WERI-Rb-1 (cell line): ENCODE results near the gene COX6B1.

Experiments
- DNase-seq: peaks from one replicate; pipeline ENCODE4 v3.0.0-alpha.2; 2020
- H3K27ac ChIP-seq: fragments of 250-450 bp; sonication (Bioruptor Pico); 2 replicates; pipeline ENCODE4 v1.5.1; 2020; ENCODE audit warnings: mild to moderate bottlenecking, moderate library complexity
- H3K27me3 ChIP-seq: fragments of 250-450 bp; sonication (Bioruptor Pico); 2 replicates; pipeline ENCODE4 v1.5.1; 2021; ENCODE audit warnings: mild to moderate bottlenecking, low read depth, moderate library complexity; ENCODE audit not compliant: insufficient read depth, severe bottlenecking
- H3K36me3 ChIP-seq: fragments of 250-450 bp; sonication (Bioruptor Pico); 2 replicates; pipeline ENCODE4 v1.5.1; 2020; ENCODE audit warnings: mild to moderate bottlenecking, moderate library complexity
- H3K4me3 ChIP-seq: 2 replicates; pipeline ENCODE4 v1.5.1; 2011; ENCODE audit warnings: low read depth, mild to moderate bottlenecking, control low read depth, low read length
- H3K9me3 ChIP-seq: fragments of 250-450 bp; sonication (Bioruptor Pico); 2 replicates; pipeline ENCODE4 v1.5.1; 2021; ENCODE audit warnings: mild to moderate bottlenecking, moderate library complexity; ENCODE audit not compliant: severe bottlenecking
- CTCF ChIP-seq: IDR thresholded peaks from 2 replicates; pipeline ENCODE4 v1.5.1; 2011; ENCODE audit warnings: low read depth, mild to moderate bottlenecking, control low read depth, inconsistent platforms, low read length

Gene COX6B1

GRCh38 chr19:35693835-35694599 is 45.9 kb downstream of the COX6B1 start:
- peak; percentile 98 for TF ChIP-seq CTCF
- peak; percentile 92 for DNase-seq
- Histone ChIP-seq H3K36me3 (no peaks in the 10 kb centered on the region), H3K27ac (no peak overlapping the region; the same call in 1 of the 2 replicates), H3K9me3 (peaks cover 2% of the 10 kb centered on the region), H3K4me3 (no peak overlapping the region), H3K27me3 (no peaks in the 10 kb centered on the region)

DNA sequence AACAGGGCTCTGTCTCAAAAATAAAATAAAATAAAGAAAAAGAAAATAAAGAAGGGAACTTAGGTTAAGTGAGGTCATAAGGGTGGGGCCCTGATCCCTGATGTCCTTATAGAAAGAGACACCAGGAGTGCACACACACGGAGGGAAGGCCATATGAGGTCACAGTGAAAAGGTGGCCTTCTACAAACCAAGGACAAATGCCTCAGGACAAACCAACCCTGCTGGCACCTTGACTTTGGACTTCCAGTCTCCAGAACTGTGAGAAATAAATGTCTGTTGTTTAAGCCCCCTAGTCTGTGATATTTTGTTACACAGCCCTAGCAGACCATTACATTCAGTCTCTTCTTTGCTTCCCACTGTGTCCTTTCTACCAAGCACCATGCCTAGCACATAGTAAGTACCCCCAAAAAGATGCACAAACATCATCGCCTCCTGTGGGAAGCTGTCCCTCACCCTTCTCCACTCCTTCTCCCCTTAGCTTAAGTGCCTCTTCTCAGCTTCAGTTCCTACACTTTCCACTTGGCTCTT is 47.8 kb downstream of the COX6B1 start:
- Histone ChIP-seq H3K9me3 (peaks cover 2% of the 10 kb centered on the region), H3K36me3 (no peaks in the 10 kb centered on the region), H3K4me3 (no peak overlapping the region), H3K27me3 (no peaks in the 10 kb centered on the region), H3K27ac (no peak overlapping the region)
- DNase-seq, result no peak
- no peak for TF ChIP-seq CTCF

- DNase-seq, result no peak
Observed at GRCh38 chr19:35696835-35697234, 48.7 kb downstream of the COX6B1 start.

DNA sequence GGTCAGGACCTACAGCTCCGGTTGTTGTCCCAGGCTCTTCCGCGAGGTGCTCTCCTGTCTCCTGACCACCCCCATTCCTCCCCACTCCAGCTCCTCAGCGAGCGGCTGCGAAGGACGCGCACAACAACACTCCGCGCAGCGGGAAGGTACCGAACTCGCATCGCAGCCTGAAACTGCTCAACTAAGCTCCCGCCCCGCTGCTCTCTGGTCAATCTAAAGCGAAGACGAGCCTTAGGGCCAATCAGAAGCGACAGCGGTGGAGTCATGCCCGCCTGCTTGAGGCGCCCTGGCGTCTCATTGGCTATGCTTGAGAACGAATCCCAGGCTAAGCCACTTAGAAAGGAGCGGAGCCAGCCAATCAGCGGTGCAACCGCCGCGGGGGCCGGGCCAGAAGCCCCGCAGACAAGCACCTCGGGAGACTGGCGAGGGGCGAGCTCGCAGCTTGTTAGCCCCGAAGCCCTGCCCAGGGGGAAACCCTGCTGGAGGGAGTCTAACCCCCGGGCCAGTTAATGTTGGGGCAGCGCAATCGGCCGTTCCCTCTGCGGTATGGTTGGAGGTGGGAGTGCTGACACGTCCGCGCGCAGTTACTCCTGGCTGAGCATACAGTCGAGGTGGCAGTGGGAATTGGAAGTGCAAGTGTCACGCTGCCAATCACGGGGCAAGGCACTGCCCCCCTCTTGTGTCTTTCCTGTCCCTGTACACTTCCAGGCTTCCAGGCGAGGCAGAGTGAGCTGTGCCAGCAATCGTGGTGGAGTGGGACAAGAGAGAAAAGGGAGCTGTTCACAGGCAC is 54.3 kb downstream of the COX6B1 start:
- Histone ChIP-seq H3K27me3 (no peaks in the 10 kb centered on the region), H3K9me3 (no peaks in the 10 kb centered on the region), H3K4me3 (peak overlapping the region; percentile 65), H3K27ac (peak overlapping the region; percentile 54), H3K36me3 (no peaks in the 10 kb centered on the region)
- DNase-seq, result peak; percentile 98
- TF ChIP-seq CTCF, result no peak

More at GRCh38 chr19:35696835-35697234, 48.7 kb downstream of the COX6B1 start:
- H3K27ac ChIP-seq, result 0 out of 2 replicates have a peak overlapping the region, but pooled peaks have one; percentile 18
- no peak overlapping the region for H3K4me3 ChIP-seq
- peaks cover 2% of the 10 kb centered on the region for H3K9me3 ChIP-seq
- H3K36me3 ChIP-seq, result no peaks in the 10 kb centered on the region
- H3K27me3 ChIP-seq, result no peaks in the 10 kb centered on the region
- no peak for TF ChIP-seq CTCF

GRCh38 chr19:35703343-35703742 is 55.2 kb downstream of the COX6B1 start:
- peak overlapping the region; percentile 65 for H3K4me3 ChIP-seq
- H3K36me3 ChIP-seq, result no peaks in the 10 kb centered on the region
- peak overlapping the region; percentile 53 for H3K27ac ChIP-seq
- H3K27me3 ChIP-seq, result no peaks in the 10 kb centered on the region
- DNase-seq, result peak; percentile 86
- no peaks in the 10 kb centered on the region for H3K9me3 ChIP-seq
- TF ChIP-seq CTCF, result no peak
